ENCODE results near the gene RHOF.

The RHOF gene

DNA sequence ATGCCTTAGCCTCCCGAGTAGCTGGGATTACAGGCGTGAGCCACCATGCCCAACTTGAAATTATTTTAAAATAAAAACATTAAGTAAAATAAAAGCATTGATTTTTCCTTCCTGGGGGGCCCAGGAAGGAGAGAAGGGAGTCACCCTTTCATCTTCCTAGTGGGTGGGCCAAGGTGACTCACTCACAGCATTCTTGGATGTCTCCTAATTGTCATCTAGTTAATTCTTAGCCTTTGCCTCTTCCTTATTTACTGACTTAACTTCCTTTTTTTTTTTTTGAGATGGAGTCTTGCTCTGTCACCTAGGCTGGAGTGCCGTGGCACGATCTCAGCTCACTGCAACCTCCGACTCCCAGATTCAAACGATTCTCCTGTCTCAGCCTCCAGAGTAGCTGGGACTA, 51.7 kb downstream of the RHOF start:
- no peak for DNase-seq (ENCODE audit: low read depth)

DNA sequence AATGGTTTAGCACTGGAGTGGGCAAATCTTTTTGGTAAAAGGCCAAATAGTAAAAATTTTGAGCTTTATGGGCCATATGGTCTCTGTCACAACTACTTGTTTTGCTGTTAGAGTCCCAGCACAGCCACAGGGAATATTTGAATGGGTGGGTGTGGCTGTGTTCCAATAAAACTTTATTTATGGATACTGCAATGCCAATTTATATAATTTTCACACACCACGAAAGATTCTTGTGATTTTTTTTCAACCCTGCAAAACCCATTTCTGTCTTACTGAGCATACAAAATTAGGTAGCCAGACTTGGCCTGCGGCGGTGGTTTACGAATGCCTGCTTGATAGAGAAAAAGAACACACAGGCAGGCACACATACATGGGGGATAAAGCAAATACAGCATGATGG, 52.6 kb downstream of the RHOF start:
- no peak for DNase-seq (ENCODE audit: low read depth)

DNA sequence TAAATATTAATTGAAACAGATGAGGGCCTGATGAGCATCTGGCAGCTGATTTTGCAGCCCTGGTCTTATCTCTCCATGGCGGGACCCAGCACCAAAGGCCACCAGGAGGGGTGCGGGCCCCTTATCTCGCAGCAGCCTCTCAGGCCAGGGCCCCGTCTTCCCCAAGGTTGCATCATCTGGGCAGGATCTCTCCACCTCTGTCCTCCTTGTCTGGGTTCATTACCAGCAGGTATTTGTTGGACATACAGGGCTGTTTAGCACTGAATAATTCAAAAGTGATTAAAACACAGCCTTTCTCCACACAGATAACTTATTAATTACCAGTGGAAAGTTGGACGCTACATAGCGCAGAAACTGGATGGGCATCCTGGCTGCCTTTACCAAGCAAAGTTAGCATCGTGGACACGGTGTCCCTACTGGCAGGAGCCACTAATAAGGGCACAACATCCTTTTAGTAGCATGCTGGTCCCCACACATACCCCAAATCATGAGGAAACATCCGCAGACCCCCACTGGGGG, 55.1 kb downstream of the RHOF start:
- DNase-seq (ENCODE audit: low read depth), result no peak

DNA sequence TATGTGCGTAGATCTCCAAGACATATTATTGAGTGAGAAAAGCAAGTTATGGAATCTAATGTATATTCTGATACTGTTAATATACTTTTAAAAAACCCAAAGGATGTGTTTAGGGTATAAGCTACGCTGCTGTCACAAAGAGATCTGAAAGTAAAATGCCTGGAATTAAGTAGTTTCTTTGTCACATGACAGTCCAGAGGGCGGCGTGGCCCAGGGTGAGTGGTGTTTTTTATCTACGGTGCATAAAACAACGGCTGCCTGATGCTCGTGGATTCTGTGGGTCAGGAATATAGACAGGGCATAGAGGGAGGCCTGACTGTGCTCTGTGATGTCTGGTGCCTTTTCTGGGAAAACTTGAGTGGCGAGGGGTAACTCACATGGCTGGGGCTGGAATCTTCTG, 59.6 kb downstream of the RHOF start:
- DNase-seq (ENCODE audit: low read depth), result no peak

DNA sequence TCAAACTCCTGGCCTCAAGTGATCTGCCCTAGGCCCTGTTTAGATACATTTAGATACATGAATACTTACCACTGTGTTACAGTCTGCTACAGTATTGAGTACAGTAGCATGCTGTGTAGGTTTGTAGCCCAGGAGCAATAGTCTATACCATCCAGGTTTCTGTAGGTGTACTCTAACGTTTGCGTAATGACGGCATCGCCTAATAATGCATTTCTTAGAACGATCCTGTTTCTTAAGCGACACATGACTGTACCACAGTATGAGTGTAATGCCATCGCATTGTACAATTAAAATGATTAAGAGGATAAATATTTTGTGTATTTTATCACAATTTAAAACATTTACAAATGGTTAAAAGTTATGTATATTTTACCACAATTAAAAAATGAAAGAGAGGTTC, 62.0 kb downstream of the RHOF start:
- no peak for DNase-seq (ENCODE audit: low read depth)

DNA sequence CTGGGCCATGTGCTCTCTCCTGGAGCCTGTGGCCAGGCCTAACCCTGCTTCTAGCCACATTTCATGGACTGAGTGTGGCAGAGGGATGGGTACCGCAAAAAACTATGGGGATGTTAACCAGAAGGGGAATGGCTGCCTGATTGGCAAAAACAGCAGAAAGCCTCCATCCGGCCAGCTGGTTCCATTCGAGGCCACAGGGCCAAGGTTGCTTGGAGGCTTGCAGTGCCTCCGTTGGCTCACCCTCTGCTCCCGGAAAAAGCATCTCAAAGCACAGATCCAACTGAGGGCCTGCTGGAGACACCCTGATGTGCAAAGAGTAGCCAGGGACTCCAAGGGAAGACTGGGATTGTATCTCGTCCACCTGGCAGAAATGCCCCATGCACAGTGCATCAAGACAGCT, 64.5 kb downstream of the RHOF start:
- no peak for DNase-seq (ENCODE audit: low read depth)

All from activated T-cell treated with anti-CD3 and anti-CD28 coated beads for 48 hours (primary cell).